ENCODE measurements around the gene UGT1A6.
"Not testable (repeated sequence)": the region's sequence is repeated elsewhere in the genome, so short reads cannot be mapped to it uniquely, and the experiment has no call there.

UGT1A6 gene

DNA sequence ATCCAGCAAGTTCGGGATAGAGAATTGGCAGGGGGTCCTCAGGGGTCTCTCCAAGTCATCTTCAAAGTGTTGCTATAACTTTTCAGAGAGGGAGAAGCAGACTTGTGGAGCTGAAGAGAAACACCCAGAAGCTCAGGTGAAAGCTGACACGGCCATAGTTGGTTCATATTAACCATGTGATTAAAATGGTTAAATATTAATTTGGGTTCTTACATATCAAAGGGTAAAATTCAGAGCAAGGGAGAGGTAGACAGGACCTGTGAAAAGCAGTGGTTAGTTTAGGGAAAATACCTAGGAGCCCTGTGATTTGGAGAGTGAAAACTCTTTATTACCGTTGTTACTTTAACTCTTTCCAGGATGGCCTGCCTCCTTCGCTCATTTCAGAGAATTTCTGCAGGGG is at the start of gene UGT1A6:
Gene UGT1A6, plus strand, starts transcription at position 243 of the 400 bp plus-strand sequence. Its CDS starts 115 bp downstream, at position 358.
- TF ChIP-seq CTCF (IDR thresholded peaks at IDR 0.05; ENCODE audit: low read depth, low read length), result no peak
- no peak for DNase-seq (ENCODE audit: extremely low read depth, low read depth)

GRCh38 chr2:233643128-233643527 is 49.6 kb upstream of the UGT1A6 start:
- no peak for DNase-seq (ENCODE audit: extremely low read depth, low read depth)
- no peak; the same call in 1 of the 2 replicates for TF ChIP-seq CTCF (IDR thresholded peaks at IDR 0.05; ENCODE audit: low read depth, low read length)

GRCh38 chr2:233646033-233646432 is 46.7 kb upstream of the UGT1A6 start:
- not testable (repeated sequence) for DNase-seq (ENCODE audit: extremely low read depth, low read depth)

- DNase-seq (ENCODE audit: extremely low read depth, low read depth), result no peak
- TF ChIP-seq CTCF (IDR thresholded peaks at IDR 0.05; ENCODE audit: low read depth, low read length), result no peak
These were observed 41.7 kb upstream of the UGT1A6 start for GRCh38 chr2:233650981-233651380.

DNA sequence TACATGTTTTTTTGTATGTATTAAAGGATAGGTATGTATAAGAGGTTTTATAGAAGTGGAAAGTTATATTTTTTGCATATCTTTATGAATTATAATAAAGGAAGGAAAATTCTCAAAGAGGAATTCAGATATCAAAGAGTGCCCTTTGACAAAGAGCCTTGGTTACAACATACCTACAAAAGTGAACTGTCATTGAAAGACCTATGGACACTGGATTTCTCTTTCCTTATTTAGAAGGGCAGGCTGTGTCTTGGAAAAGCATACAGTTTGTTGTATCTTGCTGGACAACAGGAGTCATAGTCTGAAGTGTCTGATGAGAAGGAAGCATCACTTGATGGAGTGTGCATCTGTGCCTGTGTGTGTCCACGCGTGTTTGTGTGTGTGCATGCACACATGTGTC is 41.3 kb upstream of the UGT1A6 start:
- TF ChIP-seq CTCF (IDR thresholded peaks at IDR 0.05; ENCODE audit: low read depth, low read length), result no peak
- DNase-seq (ENCODE audit: extremely low read depth, low read depth), result no peak

GRCh38 chr2:233654501-233654900 is 38.2 kb upstream of the UGT1A6 start:
- no peak for DNase-seq (ENCODE audit: extremely low read depth, low read depth)
- no peak for TF ChIP-seq CTCF (IDR thresholded peaks at IDR 0.05; ENCODE audit: low read depth, low read length)

DNA sequence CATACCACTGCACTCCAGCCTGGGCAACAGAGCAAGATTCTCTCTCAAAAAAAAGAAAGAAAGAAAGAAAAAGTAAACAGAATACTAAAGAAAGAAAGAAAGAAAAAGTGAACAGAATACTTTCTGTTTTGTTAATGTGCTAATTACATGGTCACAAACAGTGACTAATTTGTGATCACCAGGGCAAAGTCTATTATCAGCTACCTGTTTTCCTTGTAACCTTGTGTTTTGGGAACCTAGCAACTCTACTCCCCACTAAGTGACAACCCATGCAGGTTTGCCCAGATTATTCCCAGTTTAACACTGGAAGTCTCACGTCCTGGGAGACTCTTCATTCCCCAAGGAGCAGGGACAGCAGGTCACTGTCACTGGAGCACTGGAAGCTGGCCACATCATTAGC is 37.6 kb upstream of the UGT1A6 start:
- TF ChIP-seq CTCF (IDR thresholded peaks at IDR 0.05; ENCODE audit: low read depth, low read length), result no peak
- no peak for DNase-seq (ENCODE audit: extremely low read depth, low read depth)

- not testable (repeated sequence) for DNase-seq (ENCODE audit: extremely low read depth, low read depth)
These were observed 36.7 kb upstream of the UGT1A6 start for GRCh38 chr2:233655943-233656342.

DNA sequence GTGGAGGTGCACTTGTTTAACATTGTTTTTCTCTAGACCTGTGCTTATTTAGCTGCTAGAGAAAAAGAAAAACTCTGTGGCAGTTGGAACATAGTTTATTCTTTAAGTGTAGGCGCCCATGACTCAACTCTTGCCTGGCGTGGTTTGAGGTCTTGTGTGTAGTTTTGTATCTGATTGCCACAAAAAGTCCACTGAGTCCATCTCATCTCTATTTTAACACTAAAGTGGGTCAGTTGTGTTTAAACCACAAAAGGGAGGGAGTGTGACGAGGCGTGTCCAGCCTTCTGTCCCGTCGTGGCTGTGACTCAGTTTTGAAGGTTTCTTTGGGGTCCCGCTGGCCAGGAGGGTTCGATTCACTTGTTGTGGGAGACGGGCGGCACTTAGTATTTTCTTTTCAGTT is 36.2 kb upstream of the UGT1A6 start:
- no peak for DNase-seq (ENCODE audit: extremely low read depth, low read depth)
- TF ChIP-seq CTCF (IDR thresholded peaks at IDR 0.05; ENCODE audit: low read depth, low read length), result no peak

Data from AG09319 (cell line).